Tibial nerve (tissue), 4 donors: ENCODE measurements around the gene ZFP30. TPM values are rescaled to one million over a fixed set of nuclear protein-coding genes. Genes with fewer than 3 reads are reported as not detected.
"Not testable (repeated sequence)": the region's sequence is repeated elsewhere in the genome, so short reads cannot be mapped to it uniquely, and the experiment has no call there.

Source experiments
- DNase-seq, 2 donors: peaks; one replicate each; pipeline ENCODE4 v3.0.0-alpha.2; 2019; ENCODE audit warnings: low spot score in 2 of 2
- H3K27ac ChIP-seq, 4 donors: fragments of 200-600 bp; sonication (generic) in 3 of 4; one replicate each; pipeline ENCODE4 v1.5.1; 2017 to 2019; ENCODE audit warnings: mild to moderate bottlenecking in 1 of 4
- H3K27me3 ChIP-seq, 2 donors: fragments of 200-600 bp; sonication (generic) in 1 of 2; one replicate each; pipeline versions ENCODE4 v1.5.1 to v1.6.0; 2017 to 2019
- H3K36me3 ChIP-seq, 3 donors: fragments of 200-600 bp; sonication (generic); one replicate each; pipeline ENCODE4 v1.5.1; 2018 to 2019
- H3K4me1 ChIP-seq, 4 donors: fragments of 200-600 bp; sonication (generic) in 3 of 4; one replicate each; pipeline ENCODE4 v1.5.1; 2017 to 2019
- H3K4me3 ChIP-seq, 4 donors: fragments of 200-600 bp; sonication (generic) in 3 of 4; one replicate each; pipeline ENCODE4 v1.5.1; 2017 to 2019; ENCODE audit warnings: mild to moderate bottlenecking in 1 of 4, moderate library complexity in 1 of 4
- H3K9me3 ChIP-seq, 4 donors: fragments of 200-600 bp; sonication (generic) in 3 of 4; one replicate each; pipeline ENCODE4 v1.5.1; 2017 to 2019
- EP300 ChIP-seq, 2 donors: sonication (generic); formaldehyde crosslinking; IDR thresholded peaks; one replicate each; pipeline ENCODE4 v1.6.1; 2017; ENCODE audit warnings: antibody characterized with exemption in 2 of 2, mild to moderate bottlenecking in 1 of 2
- POLR2A ChIP-seq, 2 donors: fragments of 450-650 bp; IDR thresholded peaks; one replicate each; pipeline ENCODE4 v1.6.1; 2017; ENCODE audit warnings: antibody characterized with exemption in 2 of 2, mild to moderate bottlenecking in 2 of 2, moderate library complexity in 2 of 2
- WGBS, 2 donors: methylation state at CpG; one replicate each; pipeline ENCODE4 v1.1.5; 2018; 5-methylcytosine and 5-hydroxymethylcytosine counted together
- total RNA-seq, 4 donors: library from RNA; depleted of rRNA; stranded (reverse); fragments of >200 nt; gene quantifications; one replicate each; pipeline ENCODE4 v1.1.0, GENCODE V29; 2016
- TF ChIP-seq, protein P1 (sequence below), 5 experiments: fragments of 200-600 bp in 3 of 5; fragments of 450-650 bp in 2 of 5; sonication (generic) in 3 of 5; IDR thresholded peaks; one replicate each; pipeline ENCODE4 v1.5.1; 2016 to 2019; ENCODE audit warnings: antibody characterized with exemption in 5 of 5, mild to moderate bottlenecking in 3 of 5, moderate library complexity in 2 of 5

ZFP30 gene
- total RNA-seq, 4 donors from 2014 or later: 10.2 to 40.6 (median 16.9) TPM

DNA sequence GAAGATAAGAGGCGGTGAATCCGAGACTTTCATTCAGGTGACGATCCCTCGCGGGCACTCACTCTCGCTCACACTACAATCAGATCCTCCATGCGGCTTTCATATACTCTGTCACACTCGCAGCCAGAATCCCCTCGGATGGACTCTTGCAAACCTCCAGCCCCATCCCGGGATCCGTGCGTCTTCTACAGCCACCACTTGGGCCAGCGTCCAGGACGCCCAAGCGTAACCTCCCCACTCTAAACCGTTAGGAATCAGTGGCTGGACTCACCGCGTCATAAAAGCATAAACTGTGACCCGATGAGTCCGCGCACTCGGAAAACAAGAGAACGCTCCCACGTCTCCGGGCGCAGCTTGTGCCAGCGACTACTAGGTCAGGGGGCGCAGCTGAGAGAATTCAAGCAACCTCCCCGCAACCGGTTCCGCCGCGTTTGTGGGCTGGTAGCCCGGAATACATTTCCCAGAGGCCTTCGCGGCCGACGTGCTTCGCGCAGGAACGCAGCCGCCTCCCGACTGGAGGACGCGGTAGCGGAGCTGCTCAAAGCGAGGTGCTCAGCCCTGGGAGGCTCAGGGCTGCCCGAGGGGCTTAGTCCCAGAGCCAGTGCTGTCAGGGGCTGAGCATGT is 36.7 kb upstream of the ZFP30 start:
- peak overlapping the region; percentile 61 to 90 (median 82) for H3K27ac ChIP-seq
- H3K36me3 ChIP-seq: peaks cover 0 to 31% (median 0%) of the 10 kb centered on the region in 3 donors
- peak overlapping the region; percentile 52 to 72 (median 62) for H3K4me3 ChIP-seq
- no peaks in the 10 kb centered on the region for H3K27me3 ChIP-seq
- peaks cover 0 to 9% (median 4%) of the 10 kb centered on the region in 4 donors for H3K4me1 ChIP-seq
- 0 to 1% methylated on average over 45 to 48 of the region's 48 CpGs for WGBS, 2 donors
- peak; percentile 43 to 61 for DNase-seq
- peaks cover 0 to 27% (median 0%) of the 10 kb centered on the region in 4 donors for H3K9me3 ChIP-seq
- TF ChIP-seq, protein P1, sequence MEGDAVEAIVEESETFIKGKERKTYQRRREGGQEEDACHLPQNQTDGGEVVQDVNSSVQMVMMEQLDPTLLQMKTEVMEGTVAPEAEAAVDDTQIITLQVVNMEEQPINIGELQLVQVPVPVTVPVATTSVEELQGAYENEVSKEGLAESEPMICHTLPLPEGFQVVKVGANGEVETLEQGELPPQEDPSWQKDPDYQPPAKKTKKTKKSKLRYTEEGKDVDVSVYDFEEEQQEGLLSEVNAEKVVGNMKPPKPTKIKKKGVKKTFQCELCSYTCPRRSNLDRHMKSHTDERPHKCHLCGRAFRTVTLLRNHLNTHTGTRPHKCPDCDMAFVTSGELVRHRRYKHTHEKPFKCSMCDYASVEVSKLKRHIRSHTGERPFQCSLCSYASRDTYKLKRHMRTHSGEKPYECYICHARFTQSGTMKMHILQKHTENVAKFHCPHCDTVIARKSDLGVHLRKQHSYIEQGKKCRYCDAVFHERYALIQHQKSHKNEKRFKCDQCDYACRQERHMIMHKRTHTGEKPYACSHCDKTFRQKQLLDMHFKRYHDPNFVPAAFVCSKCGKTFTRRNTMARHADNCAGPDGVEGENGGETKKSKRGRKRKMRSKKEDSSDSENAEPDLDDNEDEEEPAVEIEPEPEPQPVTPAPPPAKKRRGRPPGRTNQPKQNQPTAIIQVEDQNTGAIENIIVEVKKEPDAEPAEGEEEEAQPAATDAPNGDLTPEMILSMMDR (IDR thresholded peaks at IDR 0.05): no peak
- TF ChIP-seq POLR2A (IDR thresholded peaks at IDR 0.05) (peak in 1 of 2 donors; percentile 40), EP300 (IDR thresholded peaks at IDR 0.05) (peak; percentile 38 to 75)

DNA sequence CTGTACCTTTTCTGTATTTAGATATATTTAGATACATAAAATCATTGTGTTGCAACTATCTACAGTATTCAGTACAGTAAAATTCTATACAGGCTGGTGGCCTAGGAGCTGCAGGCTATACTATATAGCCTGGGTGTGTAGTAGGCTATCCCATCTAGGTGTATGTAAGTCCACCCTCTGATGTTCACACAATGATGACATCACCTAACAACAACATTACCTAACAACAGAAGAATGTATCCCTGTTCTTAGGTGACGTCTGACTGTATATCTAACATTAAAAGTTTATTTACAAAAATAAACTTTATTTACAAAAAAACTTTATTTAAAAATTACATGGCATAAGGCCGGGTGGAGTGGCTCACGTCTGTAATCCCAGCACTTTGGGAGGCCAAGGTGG is 28.3 kb upstream of the ZFP30 start:
- Histone ChIP-seq H3K9me3 (peaks cover 0 to 79% (median 10%) of the 10 kb centered on the region in 4 donors), H3K27me3 (no peaks in the 10 kb centered on the region), H3K36me3 (peaks cover 0 to 73% (median 0%) of the 10 kb centered on the region in 3 donors), H3K4me3 (no peak overlapping the region), H3K4me1 (no peaks in the 10 kb centered on the region), H3K27ac (no peak overlapping the region)
- no peak for TF ChIP-seq EP300 (IDR thresholded peaks at IDR 0.05)
- TF ChIP-seq, protein P1 (IDR thresholded peaks at IDR 0.05): no peak
- no peak for TF ChIP-seq POLR2A (IDR thresholded peaks at IDR 0.05)
- DNase-seq: no peak
- WGBS, 2 donors: 86 to 93% methylated on average over 3 of the region's 3 CpGs

DNA sequence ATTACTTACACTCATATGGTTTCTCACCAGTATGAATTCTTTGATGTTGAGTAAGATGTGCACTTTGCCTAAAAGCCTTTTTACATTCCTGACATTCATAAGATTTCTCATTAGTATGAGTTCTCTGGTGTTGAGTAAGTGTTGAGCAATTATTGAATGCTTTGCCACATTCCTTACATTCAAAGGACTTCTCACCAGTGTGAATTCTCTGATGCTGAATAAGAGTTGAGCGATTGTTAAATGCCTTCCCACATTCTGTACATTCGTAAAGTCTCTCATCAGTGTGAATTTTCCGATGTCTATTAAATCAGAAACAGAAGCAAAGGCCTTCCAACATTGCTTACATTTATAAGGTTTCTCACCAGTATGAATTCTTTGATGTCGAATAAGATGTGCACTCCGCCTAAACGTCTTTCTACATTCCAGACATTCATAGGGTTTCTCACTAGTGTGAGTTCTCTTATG is 14.2 kb upstream of the ZFP30 start:
- Histone ChIP-seq H3K9me3 (peaks cover 0 to 100% (median 48%) of the 10 kb centered on the region in 4 donors), H3K4me3 (no peak overlapping the region), H3K27me3 (no peaks in the 10 kb centered on the region), H3K36me3 (peaks cover 0 to 24% (median 0%) of the 10 kb centered on the region in 3 donors), H3K4me1 (no peaks in the 10 kb centered on the region), H3K27ac (no peak overlapping the region)
- no peak for DNase-seq
- TF ChIP-seq POLR2A (IDR thresholded peaks at IDR 0.05) (no peak), EP300 (IDR thresholded peaks at IDR 0.05) (no peak)
- TF ChIP-seq, protein P1 (IDR thresholded peaks at IDR 0.05): no peak
- WGBS, 2 donors: 95% methylated on average over 6 of the region's 6 CpGs

DNA sequence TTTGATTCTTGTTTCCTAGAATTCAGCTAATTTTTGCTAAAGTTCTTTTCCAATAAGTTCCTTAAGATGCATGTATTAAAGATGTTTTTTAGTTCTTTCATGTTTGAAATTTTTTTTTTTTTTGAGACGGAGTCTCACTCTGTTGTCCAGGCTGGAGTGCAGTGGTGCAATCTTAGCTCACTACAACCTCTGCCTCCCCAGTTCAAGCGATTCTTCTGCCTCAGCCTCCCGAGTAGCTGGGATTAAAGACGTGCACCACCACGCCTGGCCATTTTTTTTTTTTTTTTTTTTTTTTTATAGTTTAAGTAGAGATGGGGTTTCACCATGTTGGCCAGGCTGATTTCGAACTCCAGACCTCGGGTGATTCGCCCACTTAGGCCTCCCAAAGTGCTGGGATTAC is 1.9 kb upstream of the ZFP30 start:
- H3K4me1 ChIP-seq: peaks cover 0 to 31% (median 11%) of the 10 kb centered on the region in 4 donors
- H3K9me3 ChIP-seq: peaks cover 0 to 26% (median 2%) of the 10 kb centered on the region in 4 donors
- 94 to 95% methylated on average over 8 of the region's 8 CpGs for WGBS, 2 donors
- not testable (repeated sequence) for H3K27ac ChIP-seq, H3K27me3 ChIP-seq, DNase-seq, H3K4me3 ChIP-seq
- peaks cover 0 to 12% (median 0%) of the 10 kb centered on the region in 3 donors for H3K36me3 ChIP-seq

DNA sequence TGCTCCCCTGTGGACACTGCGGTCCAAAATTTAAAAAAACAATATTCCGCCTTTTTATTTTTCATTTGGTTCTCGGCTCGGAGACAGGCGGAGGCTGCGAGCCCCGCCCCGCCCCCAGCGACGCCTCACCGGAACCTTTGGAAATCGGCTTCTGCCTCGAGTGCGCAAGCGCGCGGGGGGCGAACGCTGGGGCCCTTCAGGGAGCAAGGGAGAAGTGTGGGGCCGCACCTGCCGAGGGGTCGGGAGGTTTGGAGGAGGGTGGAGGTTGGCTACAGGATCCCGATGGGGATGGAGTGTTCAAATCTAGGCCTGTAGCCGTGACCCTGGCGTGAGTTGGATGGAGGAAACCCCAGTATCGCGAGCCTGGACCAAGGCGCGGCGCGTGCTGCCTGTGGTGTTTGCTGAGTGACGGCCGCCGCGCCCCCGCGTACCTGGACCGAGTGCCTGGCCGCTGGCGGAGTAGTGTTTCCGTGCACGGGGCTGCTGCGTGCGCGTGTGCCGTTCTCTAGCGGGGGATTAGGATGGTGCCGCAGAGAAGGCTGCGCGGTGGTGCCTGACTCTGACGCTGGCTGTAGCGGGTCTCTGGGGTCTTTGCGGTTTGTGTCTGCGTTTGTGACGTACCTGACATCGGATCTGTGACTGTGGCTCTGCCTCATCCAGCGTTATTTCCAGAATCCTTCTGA is 565 bp upstream of the ZFP30 start:
- peaks cover 0 to 14% (median 0%) of the 10 kb centered on the region in 3 donors for H3K36me3 ChIP-seq
- H3K4me3 ChIP-seq: peak overlapping the region; percentile 47 to 94 (median 82)
- 0 to 1% methylated on average over 34 to 56 of the region's 57 CpGs for WGBS, 2 donors
- TF ChIP-seq EP300 (IDR thresholded peaks at IDR 0.05): peak in 1 of 2 donors; percentile 65
- TF ChIP-seq, protein P1 (IDR thresholded peaks at IDR 0.05): no peak
- peaks cover 0 to 31% (median 11%) of the 10 kb centered on the region in 4 donors for H3K4me1 ChIP-seq
- DNase-seq: peak; percentile 55 to 61
- H3K27ac ChIP-seq: peak overlapping the region; percentile 81 to 94 (median 85)
- H3K27me3 ChIP-seq: no peaks in the 10 kb centered on the region
- H3K9me3 ChIP-seq: peaks cover 0 to 14% (median 0%) of the 10 kb centered on the region in 4 donors
